Liver (tissue), 9 donors: Measurements from ENCODE around the gene THSD7B. TPM values are rescaled to one million over a fixed set of nuclear protein-coding genes. Genes with fewer than 3 reads are reported as not detected.

Experiments used
- DNase-seq: peaks from one replicate; pipeline ENCODE4 v3.0.0-alpha.2; 2017; ENCODE audit warnings: low spot score
- H3K27ac ChIP-seq, 2 donors: one replicate each; pipeline ENCODE4 v1.7.0; 2013; ENCODE audit warnings: inconsistent platforms in 2 of 2, low read length in 2 of 2, control low read depth in 1 of 2, low read depth in 1 of 2, mild to moderate bottlenecking in 1 of 2
- H3K27me3 ChIP-seq, 4 donors: one replicate each; pipeline versions ENCODE4 v1.6.1 to v1.7.0; 2013; ENCODE audit warnings: low read length in 3 of 4, inconsistent platforms in 1 of 4, mild to moderate bottlenecking in 1 of 4, moderate library complexity in 1 of 4; ENCODE audit not compliant: control insufficient read depth in 4 of 4, insufficient read depth in 4 of 4
- H3K36me3 ChIP-seq, 4 donors: one replicate each; pipeline versions ENCODE4 v1.6.1 to v1.7.0; 2013; ENCODE audit warnings: low read length in 3 of 4, mild to moderate bottlenecking in 3 of 4, low read depth in 1 of 4, moderate library complexity in 1 of 4; ENCODE audit not compliant: control insufficient read depth in 4 of 4, insufficient read depth in 3 of 4
- H3K4me1 ChIP-seq, 4 donors: one replicate each; pipeline versions ENCODE4 v1.6.1 to v1.7.0; 2013; ENCODE audit warnings: low read length in 3 of 4, mild to moderate bottlenecking in 3 of 4, moderate library complexity in 1 of 4; ENCODE audit not compliant: control insufficient read depth in 4 of 4, insufficient read depth in 4 of 4
- H3K4me3 ChIP-seq, 3 donors: one replicate each; pipeline versions ENCODE4 v1.6.1 to v1.7.0; 2013; ENCODE audit warnings: low read length in 3 of 3, control low read depth in 1 of 3, low read depth in 1 of 3, mild to moderate bottlenecking in 1 of 3
- H3K9ac ChIP-seq, 2 donors: one replicate each; pipeline ENCODE4 v1.7.0; 2013; ENCODE audit warnings: low read length in 2 of 2, mild to moderate bottlenecking in 2 of 2, moderate library complexity in 2 of 2, control low read depth in 1 of 2, low read depth in 1 of 2
- H3K9me3 ChIP-seq, 4 donors: one replicate each; pipeline versions ENCODE4 v1.6.1 to v1.7.0; 2013; ENCODE audit warnings: low read length in 3 of 4; ENCODE audit not compliant: control insufficient read depth in 4 of 4
- EGR1 ChIP-seq, 2 donors: IDR thresholded peaks; 2 replicates each; pipeline ENCODE4 v1.6.1; 2016 to 2018; ENCODE audit warnings: antibody characterized with exemption in 2 of 2, low read depth in 2 of 2
- FOXA1 ChIP-seq: IDR thresholded peaks from 2 replicates; pipeline ENCODE4 v1.6.1; 2016; ENCODE audit warnings: antibody characterized with exemption
- FOXA2 ChIP-seq: IDR thresholded peaks from 2 replicates; pipeline ENCODE4 v1.6.1; 2016; ENCODE audit warnings: antibody characterized with exemption
- GABPA ChIP-seq, 2 donors: IDR thresholded peaks in 1 of 2; conservative IDR thresholded peaks in 1 of 2; 2 replicates each; pipeline ENCODE4 v1.6.1; 2016; ENCODE audit warnings: antibody characterized with exemption in 2 of 2, mild to moderate bottlenecking in 1 of 2, moderate library complexity in 1 of 2
- HNF4A ChIP-seq, 2 donors: conservative IDR thresholded peaks; 2 replicates each; pipeline ENCODE4 v1.6.1; 2016; ENCODE audit warnings: antibody characterized with exemption in 2 of 2, mild to moderate bottlenecking in 2 of 2
- HNF4G ChIP-seq: IDR thresholded peaks from 2 replicates; pipeline ENCODE4 v1.6.1; 2016; ENCODE audit warnings: antibody characterized with exemption
- JUND ChIP-seq, 2 donors: IDR thresholded peaks; 2 replicates each; pipeline ENCODE4 v1.6.1; 2016; ENCODE audit warnings: antibody characterized with exemption in 2 of 2
- NR2F2 ChIP-seq: IDR thresholded peaks from 2 replicates; pipeline ENCODE4 v1.6.1; 2016; ENCODE audit warnings: antibody characterized with exemption
- RAD21 ChIP-seq, 2 donors: IDR thresholded peaks; 2 replicates each; pipeline ENCODE4 v1.6.1; 2016; ENCODE audit warnings: antibody characterized with exemption in 2 of 2, mild to moderate bottlenecking in 2 of 2
- RXRA ChIP-seq, 2 donors: IDR thresholded peaks; 2 replicates each; pipeline ENCODE4 v1.6.1; 2017 to 2018; ENCODE audit warnings: antibody characterized with exemption in 2 of 2, mild to moderate bottlenecking in 1 of 2
- SP1 ChIP-seq: IDR thresholded peaks from 2 replicates; pipeline ENCODE4 v1.6.1; 2018; ENCODE audit warnings: antibody characterized with exemption, mild to moderate bottlenecking
- TAF1 ChIP-seq: conservative IDR thresholded peaks from 2 replicates; pipeline ENCODE4 v1.6.1; 2016; ENCODE audit warnings: antibody characterized with exemption, mild to moderate bottlenecking
- YY1 ChIP-seq: IDR thresholded peaks from 2 replicates; pipeline ENCODE4 v1.6.1; 2016; ENCODE audit warnings: antibody characterized with exemption, mild to moderate bottlenecking
- WGBS: extraction: QIAGEN DNeasy Blood & Tissue Kit; methylation state at CpG from one replicate; pipeline ENCODE4 v1.1.7; 2013; 5-methylcytosine and 5-hydroxymethylcytosine counted together
- polyA plus RNA-seq, 2 donors: library from polyadenylated mRNA; stranded (reverse) in 1 of 2; unstranded in 1 of 2; fragments of 200-250 nt in 1 of 2; fragments of >200 nt in 1 of 2; fragmentation: Nextera tagmentation in 1 of 2; extraction: Ambion mirVana in 1 of 2; gene quantifications; one replicate each; pipeline versions ENCODE4 v1.2.1 to v1.2.3, GENCODE V29; 2013 to 2015
- total RNA-seq, 2 donors: library from RNA; depleted of rRNA; stranded (reverse); fragments of >200 nt; gene quantifications; one replicate each; pipeline ENCODE4 v1.2.3, GENCODE V29; 2014
- TF ChIP-seq, protein P1 (sequence below): IDR thresholded peaks from 2 replicates; pipeline ENCODE4 v1.6.1; 2016; ENCODE audit warnings: antibody characterized with exemption
- TF ChIP-seq, protein P2 (sequence below): IDR thresholded peaks from 2 replicates; pipeline ENCODE4 v1.6.1; 2016; ENCODE audit warnings: antibody characterized with exemption
- TF ChIP-seq, protein P3 (sequence below): fragments of 150-350 bp; IDR thresholded peaks from 2 replicates; pipeline ENCODE4 v1.5.1; 2017; ENCODE audit warnings: improper control_type of control experiment, low read depth, low read length; ENCODE audit not compliant: missing input control
- TF ChIP-seq, protein P4 (sequence below): IDR thresholded peaks from 2 replicates; pipeline ENCODE4 v1.6.1; 2016; ENCODE audit warnings: antibody characterized with exemption, mild to moderate bottlenecking
- TF ChIP-seq, protein P5 (sequence below): IDR thresholded peaks from 2 replicates; pipeline ENCODE4 v1.6.1; 2016; ENCODE audit warnings: antibody characterized with exemption
- donor health status: healthy.
- donor health status: healthy.
- donor health status: healthy.
- donor health status: healthy.
- donor health status: healthy.

THSD7B gene
- total and polyA plus RNA-seq, 4 donors, result 0.01 to 0.75 (median 0.42) TPM; not detected in 1

DNA sequence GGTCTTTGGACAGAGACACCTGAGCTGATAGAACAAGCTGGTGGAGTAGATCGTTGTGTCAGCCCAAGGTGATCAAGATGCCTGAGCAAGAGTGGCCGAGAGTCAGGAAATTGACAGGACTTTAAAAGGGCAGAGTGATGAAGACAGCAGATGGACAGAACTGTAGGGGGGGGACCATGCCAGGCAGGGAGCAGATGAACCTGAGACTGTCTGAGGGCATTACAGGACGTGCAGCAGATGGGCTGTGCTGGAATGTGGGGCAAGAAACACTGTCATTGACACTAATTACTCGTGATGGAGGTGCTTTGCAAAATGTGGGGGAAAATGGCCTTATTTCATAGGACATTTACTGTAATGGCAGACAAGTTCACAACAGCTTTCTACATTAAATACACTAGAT lies 225.0 kb downstream of the THSD7B start:
- DNase-seq, result no peak
- WGBS, result 65% methylated on average over 4 of the region's 4 CpGs

More for the DNA sequence above, 225.0 kb downstream of the THSD7B start:
- Histone ChIP-seq H3K4me3 (no peak overlapping the region), H3K9ac (no peak overlapping the region), H3K27ac (no peak overlapping the region), H3K36me3 (no peaks in the 10 kb centered on the region), H3K27me3 (peaks cover 0 to 2% (median 0%) of the 10 kb centered on the region in 4 donors), H3K9me3 (peaks cover 0 to 5% (median 0%) of the 10 kb centered on the region in 4 donors), H3K4me1 (no peaks in the 10 kb centered on the region)
- no peak for TF ChIP-seq NR2F2
- no peak for TF ChIP-seq RXRA (IDR thresholded peaks at IDR 0.05)
- TF ChIP-seq, protein P1, sequence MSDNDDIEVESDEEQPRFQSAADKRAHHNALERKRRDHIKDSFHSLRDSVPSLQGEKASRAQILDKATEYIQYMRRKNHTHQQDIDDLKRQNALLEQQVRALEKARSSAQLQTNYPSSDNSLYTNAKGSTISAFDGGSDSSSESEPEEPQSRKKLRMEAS, result no peak
- no peak for TF ChIP-seq RAD21 (IDR thresholded peaks at IDR 0.05)
- no peak for TF ChIP-seq TAF1
- TF ChIP-seq, protein P2, sequence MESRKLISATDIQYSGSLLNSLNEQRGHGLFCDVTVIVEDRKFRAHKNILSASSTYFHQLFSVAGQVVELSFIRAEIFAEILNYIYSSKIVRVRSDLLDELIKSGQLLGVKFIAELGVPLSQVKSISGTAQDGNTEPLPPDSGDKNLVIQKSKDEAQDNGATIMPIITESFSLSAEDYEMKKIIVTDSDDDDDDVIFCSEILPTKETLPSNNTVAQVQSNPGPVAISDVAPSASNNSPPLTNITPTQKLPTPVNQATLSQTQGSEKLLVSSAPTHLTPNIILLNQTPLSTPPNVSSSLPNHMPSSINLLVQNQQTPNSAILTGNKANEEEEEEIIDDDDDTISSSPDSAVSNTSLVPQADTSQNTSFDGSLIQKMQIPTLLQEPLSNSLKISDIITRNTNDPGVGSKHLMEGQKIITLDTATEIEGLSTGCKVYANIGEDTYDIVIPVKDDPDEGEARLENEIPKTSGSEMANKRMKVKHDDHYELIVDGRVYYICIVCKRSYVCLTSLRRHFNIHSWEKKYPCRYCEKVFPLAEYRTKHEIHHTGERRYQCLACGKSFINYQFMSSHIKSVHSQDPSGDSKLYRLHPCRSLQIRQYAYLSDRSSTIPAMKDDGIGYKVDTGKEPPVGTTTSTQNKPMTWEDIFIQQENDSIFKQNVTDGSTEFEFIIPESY, result no peak
- no peak for TF ChIP-seq FOXA2
- TF ChIP-seq YY1, result no peak
- TF ChIP-seq FOXA1, result no peak
- TF ChIP-seq, protein P3, sequence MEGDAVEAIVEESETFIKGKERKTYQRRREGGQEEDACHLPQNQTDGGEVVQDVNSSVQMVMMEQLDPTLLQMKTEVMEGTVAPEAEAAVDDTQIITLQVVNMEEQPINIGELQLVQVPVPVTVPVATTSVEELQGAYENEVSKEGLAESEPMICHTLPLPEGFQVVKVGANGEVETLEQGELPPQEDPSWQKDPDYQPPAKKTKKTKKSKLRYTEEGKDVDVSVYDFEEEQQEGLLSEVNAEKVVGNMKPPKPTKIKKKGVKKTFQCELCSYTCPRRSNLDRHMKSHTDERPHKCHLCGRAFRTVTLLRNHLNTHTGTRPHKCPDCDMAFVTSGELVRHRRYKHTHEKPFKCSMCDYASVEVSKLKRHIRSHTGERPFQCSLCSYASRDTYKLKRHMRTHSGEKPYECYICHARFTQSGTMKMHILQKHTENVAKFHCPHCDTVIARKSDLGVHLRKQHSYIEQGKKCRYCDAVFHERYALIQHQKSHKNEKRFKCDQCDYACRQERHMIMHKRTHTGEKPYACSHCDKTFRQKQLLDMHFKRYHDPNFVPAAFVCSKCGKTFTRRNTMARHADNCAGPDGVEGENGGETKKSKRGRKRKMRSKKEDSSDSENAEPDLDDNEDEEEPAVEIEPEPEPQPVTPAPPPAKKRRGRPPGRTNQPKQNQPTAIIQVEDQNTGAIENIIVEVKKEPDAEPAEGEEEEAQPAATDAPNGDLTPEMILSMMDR, result no peak
- no peak for TF ChIP-seq SP1
- no peak for TF ChIP-seq HNF4G
- TF ChIP-seq HNF4A (conservative IDR thresholded peaks at IDR 0.05), result no peak
- TF ChIP-seq GABPA (IDR thresholded peaks at IDR 0.05 in 1 of 2, conservative IDR thresholded peaks at IDR 0.05 in 1 of 2), result no peak
- TF ChIP-seq, protein P4, sequence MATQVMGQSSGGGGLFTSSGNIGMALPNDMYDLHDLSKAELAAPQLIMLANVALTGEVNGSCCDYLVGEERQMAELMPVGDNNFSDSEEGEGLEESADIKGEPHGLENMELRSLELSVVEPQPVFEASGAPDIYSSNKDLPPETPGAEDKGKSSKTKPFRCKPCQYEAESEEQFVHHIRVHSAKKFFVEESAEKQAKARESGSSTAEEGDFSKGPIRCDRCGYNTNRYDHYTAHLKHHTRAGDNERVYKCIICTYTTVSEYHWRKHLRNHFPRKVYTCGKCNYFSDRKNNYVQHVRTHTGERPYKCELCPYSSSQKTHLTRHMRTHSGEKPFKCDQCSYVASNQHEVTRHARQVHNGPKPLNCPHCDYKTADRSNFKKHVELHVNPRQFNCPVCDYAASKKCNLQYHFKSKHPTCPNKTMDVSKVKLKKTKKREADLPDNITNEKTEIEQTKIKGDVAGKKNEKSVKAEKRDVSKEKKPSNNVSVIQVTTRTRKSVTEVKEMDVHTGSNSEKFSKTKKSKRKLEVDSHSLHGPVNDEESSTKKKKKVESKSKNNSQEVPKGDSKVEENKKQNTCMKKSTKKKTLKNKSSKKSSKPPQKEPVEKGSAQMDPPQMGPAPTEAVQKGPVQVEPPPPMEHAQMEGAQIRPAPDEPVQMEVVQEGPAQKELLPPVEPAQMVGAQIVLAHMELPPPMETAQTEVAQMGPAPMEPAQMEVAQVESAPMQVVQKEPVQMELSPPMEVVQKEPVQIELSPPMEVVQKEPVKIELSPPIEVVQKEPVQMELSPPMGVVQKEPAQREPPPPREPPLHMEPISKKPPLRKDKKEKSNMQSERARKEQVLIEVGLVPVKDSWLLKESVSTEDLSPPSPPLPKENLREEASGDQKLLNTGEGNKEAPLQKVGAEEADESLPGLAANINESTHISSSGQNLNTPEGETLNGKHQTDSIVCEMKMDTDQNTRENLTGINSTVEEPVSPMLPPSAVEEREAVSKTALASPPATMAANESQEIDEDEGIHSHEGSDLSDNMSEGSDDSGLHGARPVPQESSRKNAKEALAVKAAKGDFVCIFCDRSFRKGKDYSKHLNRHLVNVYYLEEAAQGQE, result no peak
- TF ChIP-seq EGR1 (IDR thresholded peaks at IDR 0.05; ENCODE audit: low read depth in 2 of 2), result no peak
- TF ChIP-seq, protein P5, sequence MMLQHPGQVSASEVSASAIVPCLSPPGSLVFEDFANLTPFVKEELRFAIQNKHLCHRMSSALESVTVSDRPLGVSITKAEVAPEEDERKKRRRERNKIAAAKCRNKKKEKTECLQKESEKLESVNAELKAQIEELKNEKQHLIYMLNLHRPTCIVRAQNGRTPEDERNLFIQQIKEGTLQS, result no peak
- no peak for TF ChIP-seq JUND (IDR thresholded peaks at IDR 0.05)
